GM23248 (cell line): ENCODE data around the gene EFCAB11. TPM values are rescaled to one million over a fixed set of nuclear protein-coding genes. Genes with fewer than 3 reads are reported as not detected.

Source experiments
- DNase-seq: peaks from one replicate; pipeline ENCODE4 v3.0.0-alpha.2; 2015
- H2AFZ ChIP-seq: fragments of 200-600 bp; sonication (generic); 2 replicates; pipeline ENCODE4 v1.6.1; 2016; ENCODE audit warnings: antibody characterized with exemption
- H3F3A ChIP-seq: fragments of 200-600 bp; sonication (generic); 2 replicates; pipeline ENCODE4 v1.6.1; 2016; ENCODE audit warnings: mild to moderate bottlenecking, antibody characterized with exemption, mixed run types; ENCODE audit not compliant: insufficient read depth
- H3K27ac ChIP-seq: fragments of 200-600 bp; sonication (generic); 2 replicates; pipeline ENCODE4 v1.5.1; 2016; ENCODE audit warnings: mild to moderate bottlenecking
- H3K27me3 ChIP-seq: fragments of 200-600 bp; sonication (generic); replicated peaks from 2 replicates; pipeline ENCODE4 v1.6.1; 2016; ENCODE audit warnings: mild to moderate bottlenecking; ENCODE audit not compliant: insufficient read depth
- H3K36me3 ChIP-seq: fragments of 200-600 bp; sonication (generic); 2 replicates; pipeline ENCODE4 v1.6.1; 2016; ENCODE audit warnings: low read depth, mild to moderate bottlenecking
- H3K4me1 ChIP-seq: fragments of 200-600 bp; sonication (generic); 2 replicates; pipeline ENCODE4 v1.6.1; 2016; ENCODE audit warnings: mild to moderate bottlenecking; ENCODE audit not compliant: insufficient read depth
- H3K4me2 ChIP-seq: fragments of 200-600 bp; sonication (generic); one replicate; pipeline ENCODE4 v1.6.1; 2016; ENCODE audit warnings: mild to moderate bottlenecking; ENCODE audit not compliant: unreplicated experiment
- H3K4me3 ChIP-seq: fragments of 200-600 bp; sonication (generic); 2 replicates; pipeline ENCODE4 v1.5.1; 2016; ENCODE audit warnings: mild to moderate bottlenecking
- H3K79me2 ChIP-seq: fragments of 200-600 bp; sonication (generic); 2 replicates; pipeline ENCODE4 v1.6.1; 2016; ENCODE audit warnings: mild to moderate bottlenecking; ENCODE audit not compliant: insufficient read depth
- H3K9ac ChIP-seq: fragments of 200-600 bp; sonication (generic); 2 replicates; pipeline ENCODE4 v1.6.1; 2016; ENCODE audit warnings: mild to moderate bottlenecking
- H3K9me2 ChIP-seq: fragments of 200-600 bp; sonication (generic); 2 replicates; pipeline ENCODE4 v1.6.1; 2016; ENCODE audit warnings: mixed run types, mild to moderate bottlenecking, moderate library complexity; ENCODE audit not compliant: insufficient read depth
- H3K9me3 ChIP-seq: fragments of 200-600 bp; sonication (generic); one replicate; pipeline ENCODE4 v1.6.1; 2017; ENCODE audit warnings: low read depth
- H4K20me1 ChIP-seq: fragments of 200-600 bp; sonication (generic); 2 replicates; pipeline ENCODE4 v1.6.0; 2016; ENCODE audit not compliant: insufficient read depth
- EZH2 ChIP-seq: fragments of 200-600 bp; sonication (generic); IDR thresholded peaks from 2 replicates; pipeline ENCODE4 v1.6.1; 2018; ENCODE audit warnings: antibody characterized with exemption, mild to moderate bottlenecking; ENCODE audit not compliant: insufficient read depth, poor library complexity, severe bottlenecking
- EZH2phosphoT487 ChIP-seq: fragments of 200-600 bp; sonication (generic); IDR thresholded peaks from 2 replicates; pipeline ENCODE4 v1.6.1; 2018; ENCODE audit warnings: antibody characterized with exemption, moderate library complexity, mild to moderate bottlenecking, low read depth; ENCODE audit not compliant: insufficient read depth
- WGBS, 2 experiments: methylation state at CpG; one replicate each; pipeline ENCODE4 v1.1.6; 2015 to 2017; ENCODE audit warnings: low lambda C conversion rate in 2 of 2, low coverage in 1 of 2; ENCODE audit errors: missing lambda C conversion rate in 2 of 2; 5-methylcytosine and 5-hydroxymethylcytosine counted together
- in situ Hi-C: fragments of 300-500 bp; cut with MboI; formaldehyde crosslinking; loops from 2 replicates; pipeline ENCODE4 v1.15.0; 2020
- polyA plus RNA-seq: library from polyadenylated mRNA; unstranded; fragments of >200 nt; fragmentation: Nextera tagmentation; extraction: Ambion mirVana; gene quantifications from 2 replicates; pipeline ENCODE4 v1.2.1, GENCODE V29; 2016
- total RNA-seq: library from RNA; depleted of rRNA; stranded (reverse); fragments of >200 nt; shearing (Covaris generic); gene quantifications from 2 replicates; pipeline ENCODE4 v1.2.3, GENCODE V29; 2014

EFCAB11 gene
- total and polyA plus RNA-seq, 2 experiments from 2014 or later: 7.9 to 16.4 TPM

DNA sequence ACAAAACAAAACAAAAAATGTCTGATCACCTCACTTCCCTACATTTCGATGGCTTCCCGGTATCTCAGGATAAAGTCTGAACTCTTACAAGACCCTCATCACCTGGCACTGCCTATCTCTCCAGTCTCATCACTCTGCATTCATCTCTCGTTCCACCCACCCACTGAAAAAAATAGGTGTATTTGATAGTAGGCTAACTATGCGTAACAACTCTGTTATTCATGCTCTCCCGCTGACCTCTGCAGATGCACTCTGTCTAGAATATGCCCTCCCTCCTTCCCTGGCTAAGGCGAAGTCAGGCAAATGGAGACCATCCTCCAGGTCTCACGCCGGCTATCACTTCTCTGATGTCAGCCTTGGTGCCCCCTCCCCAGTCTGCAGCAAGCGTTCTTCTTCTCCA lies 44.9 kb downstream of the EFCAB11 start:
- no peak for TF ChIP-seq EZH2
- no peak for TF ChIP-seq EZH2phosphoT487
- no peaks in the 10 kb centered on the region for H3K79me2 ChIP-seq
- no peak for DNase-seq
- no peak overlapping the region for H3K4me2 ChIP-seq
- in situ Hi-C loops: no loop called here
- peaks cover 18% of the 10 kb centered on the region; the same call in 1 of the 2 replicates for H3F3A ChIP-seq
- peaks cover 27% of the 10 kb centered on the region for H3K4me1 ChIP-seq
- H3K9ac ChIP-seq: no peak overlapping the region
- H3K4me3 ChIP-seq: no peak overlapping the region
- no peaks in the 10 kb centered on the region for H3K9me2 ChIP-seq
- no peak overlapping the region for H3K27ac ChIP-seq
- H4K20me1 ChIP-seq: no peaks in the 10 kb centered on the region
- 91 to 98% methylated on average over 9 of the region's 9 CpGs for WGBS, 2 experiments
- no peaks in the 10 kb centered on the region for H3K36me3 ChIP-seq
- H2AFZ ChIP-seq: no peak overlapping the region
- no peaks in the 10 kb centered on the region for H3K9me3 ChIP-seq
- no peaks in the 10 kb centered on the region for H3K27me3 ChIP-seq

DNA sequence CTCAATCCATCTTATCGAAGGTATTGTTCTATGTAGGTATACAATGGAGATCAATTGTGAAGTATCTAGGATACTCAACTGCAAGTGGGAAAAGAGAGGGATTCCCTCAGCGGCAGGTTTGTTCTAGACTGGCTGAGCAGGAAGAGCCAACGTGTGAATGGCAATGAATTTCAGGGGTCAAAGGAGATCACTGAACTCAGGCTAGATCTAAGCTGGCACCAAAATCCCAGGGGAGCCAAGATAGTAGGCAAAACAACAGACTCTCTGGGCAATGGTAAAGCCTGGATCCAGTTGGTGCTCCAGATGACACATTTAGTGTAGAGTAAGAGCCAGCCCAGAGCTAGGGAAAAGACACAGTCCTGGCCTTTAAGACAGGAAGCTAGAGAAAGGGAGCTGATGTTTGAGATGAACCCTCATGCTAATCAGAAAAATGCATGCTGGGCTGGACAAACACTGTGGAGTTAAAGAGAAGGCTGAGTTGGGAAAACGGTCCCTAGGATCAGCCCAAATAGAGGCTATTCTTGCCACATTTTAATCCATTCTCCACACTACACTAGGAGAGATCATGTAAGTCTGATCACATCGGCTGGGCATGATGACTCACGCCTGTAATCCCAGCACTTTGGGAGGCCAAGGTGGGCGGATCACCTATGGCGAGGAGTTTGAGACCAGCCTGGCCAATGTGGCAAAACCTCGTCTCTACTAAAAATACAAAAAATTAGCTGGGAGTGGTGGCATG lies 45.6 kb downstream of the EFCAB11 start:
- H3K27me3 ChIP-seq: no peaks in the 10 kb centered on the region
- H3K4me2 ChIP-seq: no peak overlapping the region
- no peak overlapping the region for H3K9ac ChIP-seq
- no peaks in the 10 kb centered on the region for H3K9me3 ChIP-seq
- WGBS, 2 experiments: 83 to 87% methylated on average over 9 of the region's 9 CpGs
- no peak for TF ChIP-seq EZH2phosphoT487
- no peak for TF ChIP-seq EZH2
- H3K27ac ChIP-seq: no peak overlapping the region
- peak; percentile 13 for DNase-seq
- H3K9me2 ChIP-seq: no peaks in the 10 kb centered on the region
- no peaks in the 10 kb centered on the region for H3K79me2 ChIP-seq
- H3K4me1 ChIP-seq: peaks cover 26% of the 10 kb centered on the region
- no peak overlapping the region for H2AFZ ChIP-seq
- no peaks in the 10 kb centered on the region for H4K20me1 ChIP-seq
- no peak overlapping the region for H3K4me3 ChIP-seq
- H3F3A ChIP-seq: peaks cover 18% of the 10 kb centered on the region; the same call in 1 of the 2 replicates
- H3K36me3 ChIP-seq: no peaks in the 10 kb centered on the region
- in situ Hi-C loops: no loop called here

DNA sequence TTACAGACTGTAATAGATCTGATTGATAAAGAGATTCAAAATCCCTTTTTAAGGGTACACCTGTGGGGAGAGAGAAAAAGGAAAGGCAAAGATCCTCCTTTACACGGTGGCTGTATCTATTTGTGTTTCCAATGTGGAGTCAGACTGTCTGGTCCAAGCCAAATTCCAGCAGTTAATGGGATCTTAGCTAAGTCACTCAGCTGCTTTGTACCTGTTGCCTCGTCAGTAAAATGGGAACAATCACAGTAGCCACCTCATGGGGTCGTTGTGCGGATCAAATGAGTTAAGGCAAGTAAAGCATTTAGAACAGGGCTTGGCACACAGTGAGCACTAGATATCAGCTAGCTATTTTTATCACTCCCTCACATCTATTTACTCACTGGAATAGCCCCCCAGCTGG lies 46.9 kb downstream of the EFCAB11 start:
- H3F3A ChIP-seq: peaks cover 13% of the 10 kb centered on the region; the same call in 1 of the 2 replicates
- in situ Hi-C loops: no loop called here

DNA sequence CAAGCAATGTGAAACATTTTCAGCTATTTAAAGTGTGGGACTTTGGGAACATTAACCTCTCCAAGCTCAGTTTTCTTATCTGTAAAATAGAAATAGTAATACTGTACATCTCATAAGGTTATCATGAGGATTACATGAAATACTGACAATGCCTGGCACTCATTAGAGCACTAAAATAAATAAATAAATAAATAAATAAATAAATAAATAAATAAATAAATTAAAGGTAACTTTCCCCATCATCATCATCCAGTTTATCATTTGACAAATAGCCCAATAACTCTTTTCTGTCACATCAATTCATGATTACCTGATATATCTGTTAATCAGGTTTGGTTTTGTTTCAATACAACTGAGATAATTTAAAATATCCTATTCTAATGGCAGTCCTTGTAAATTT lies 48.5 kb downstream of the EFCAB11 start:
- Histone ChIP-seq H3K9me3 (no peaks in the 10 kb centered on the region), H4K20me1 (no peaks in the 10 kb centered on the region), H3K9ac (no peak overlapping the region), H3K4me1 (peaks cover 5% of the 10 kb centered on the region), H3K4me3 (no peak overlapping the region), H3K9me2 (no peaks in the 10 kb centered on the region), H2AFZ (no peak overlapping the region), H3F3A (no peaks in the 10 kb centered on the region), H3K27ac (no peak overlapping the region), H3K4me2 (no peak overlapping the region), H3K36me3 (no peaks in the 10 kb centered on the region), H3K27me3 (no peaks in the 10 kb centered on the region), H3K79me2 (no peaks in the 10 kb centered on the region)
- TF ChIP-seq EZH2 (no peak), EZH2phosphoT487 (no peak)
- DNase-seq: no peak
- in situ Hi-C loops: no loop called here

More for the DNA sequence above, 46.9 kb downstream of the EFCAB11 start:
- H3K36me3 ChIP-seq: no peaks in the 10 kb centered on the region
- TF ChIP-seq EZH2phosphoT487: no peak
- no peak for TF ChIP-seq EZH2
- no peak overlapping the region for H2AFZ ChIP-seq
- no peaks in the 10 kb centered on the region for H3K9me3 ChIP-seq
- H3K27ac ChIP-seq: no peak overlapping the region
- WGBS, 2 experiments: 91 to 94% methylated on average over 4 of the region's 4 CpGs
- DNase-seq: no peak
- peaks cover 20% of the 10 kb centered on the region for H3K4me1 ChIP-seq
- no peak overlapping the region for H3K4me2 ChIP-seq
- no peak overlapping the region for H3K9ac ChIP-seq
- no peaks in the 10 kb centered on the region for H3K27me3 ChIP-seq
- no peaks in the 10 kb centered on the region for H3K9me2 ChIP-seq
- no peak overlapping the region for H3K4me3 ChIP-seq
- no peaks in the 10 kb centered on the region for H4K20me1 ChIP-seq
- no peaks in the 10 kb centered on the region for H3K79me2 ChIP-seq
